Stimulated activated CD4-positive, alpha-beta T cell treated with anti-CD3 and anti-CD28 coated beads, Interleukin-2, amount 100 ng/mL, for 48 hours (primary cell): ENCODE measurements around the gene SIPA1L3.

Experiments
- DNase-seq, 2 donors: peaks; one replicate each; pipeline ENCODE4 v3.0.0-alpha.2; 2020

The SIPA1L3 gene

GRCh38 chr19:38122402-38123093 lies 215.5 kb downstream of the SIPA1L3 start:
- DNase-seq, result no peak

GRCh38 chr19:38125238-38125637 lies 218.2 kb downstream of the SIPA1L3 start:
- DNase-seq, result no peak

GRCh38 chr19:38130399-38130798 lies 223.4 kb downstream of the SIPA1L3 start:
- DNase-seq, result no peak

DNA sequence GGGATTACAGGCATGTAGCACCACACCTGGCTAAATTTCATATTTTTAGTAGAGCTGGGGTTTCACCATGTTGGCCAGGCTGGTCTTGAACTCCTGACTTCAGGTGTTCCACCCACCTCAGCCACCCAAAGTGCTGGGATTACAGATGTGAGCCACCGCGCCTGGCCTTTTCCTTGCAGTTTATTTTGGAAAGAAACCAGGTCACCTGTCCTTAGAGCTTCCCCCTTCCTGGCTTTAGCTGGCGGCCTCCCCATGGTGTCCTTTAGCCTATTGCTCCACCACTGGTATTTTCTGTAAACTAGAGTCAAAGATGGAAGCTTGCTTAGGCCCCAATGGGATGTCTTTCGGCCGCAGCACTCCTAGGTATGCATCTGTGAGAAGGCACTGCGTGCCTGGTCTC lies 225.8 kb downstream of the SIPA1L3 start:
- no peak for DNase-seq

GRCh38 chr19:38133319-38133718 lies 226.3 kb downstream of the SIPA1L3 start:
- no peak for DNase-seq

DNA sequence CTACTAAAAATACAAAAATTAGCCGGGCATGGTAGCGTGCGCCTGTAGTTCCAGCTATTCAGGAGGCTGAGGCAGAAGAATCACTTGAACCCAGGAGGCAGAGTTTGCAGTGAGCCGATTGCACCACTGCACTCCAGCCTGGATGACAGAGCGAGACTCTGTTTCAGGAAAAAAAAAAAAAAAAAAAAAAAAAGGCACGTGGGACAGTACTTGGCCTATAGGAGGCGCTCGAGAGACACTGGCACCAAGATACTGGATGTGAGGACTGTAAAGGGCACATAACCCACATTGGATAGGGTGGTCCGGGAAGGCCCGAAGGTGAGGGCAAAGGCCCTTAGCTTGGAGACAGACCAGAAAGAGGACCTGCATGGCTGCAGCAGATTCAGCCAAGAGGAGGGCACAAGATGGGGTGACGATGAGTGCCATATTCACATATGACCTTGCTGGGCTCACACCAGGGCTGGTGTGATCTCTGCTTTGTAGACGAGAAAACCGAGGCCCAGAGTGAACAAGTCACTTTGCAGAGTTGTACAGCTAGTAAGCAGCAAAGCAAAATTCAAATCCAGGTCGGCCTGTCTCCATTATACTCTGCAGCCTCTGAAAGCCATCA lies 227.6 kb downstream of the SIPA1L3 start:
- DNase-seq, result peak; percentile 41 to 47

GRCh38 chr19:38135150-38135998 lies 228.4 kb downstream of the SIPA1L3 start:
- DNase-seq, result no peak

DNA sequence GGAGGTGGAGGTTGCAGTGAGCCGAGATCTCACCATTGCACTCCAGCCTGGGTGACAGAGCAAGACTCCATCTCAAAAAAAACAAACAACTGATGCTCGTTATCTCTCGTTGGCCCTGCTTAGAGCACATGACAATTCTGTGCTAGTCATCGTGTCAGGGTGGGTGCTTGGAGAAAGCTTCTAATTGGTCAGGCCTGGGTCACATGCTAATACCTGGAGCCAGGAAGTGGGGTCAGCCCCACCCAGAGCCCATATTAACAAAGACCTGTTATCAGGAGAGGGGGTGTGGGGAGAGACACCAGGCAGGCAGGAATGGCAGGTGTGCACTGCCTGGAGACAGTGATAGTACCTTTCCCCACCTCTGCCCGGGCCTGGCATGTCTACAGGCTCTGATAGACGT lies 232.1 kb downstream of the SIPA1L3 start:
- DNase-seq, result no peak

DNA sequence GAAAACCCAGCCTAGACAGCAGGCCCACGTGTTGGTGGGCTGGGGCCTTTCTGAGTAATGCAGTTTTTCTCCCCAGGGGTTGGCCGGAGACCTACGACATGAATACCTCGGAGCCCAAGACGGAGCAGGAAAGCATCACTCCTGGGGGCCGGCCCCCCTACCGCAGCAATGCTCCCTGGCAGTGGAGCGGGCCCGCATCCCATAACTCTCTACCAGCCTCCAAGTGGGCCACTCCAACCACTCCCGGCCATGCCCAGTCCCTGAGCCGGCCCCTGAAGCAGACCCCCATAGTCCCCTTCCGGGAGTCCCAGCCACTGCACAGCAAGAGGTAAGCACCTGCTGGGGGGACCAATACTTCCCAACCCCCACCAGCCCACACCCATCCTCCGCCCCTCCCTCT lies 234.1 kb downstream of the SIPA1L3 start:
- DNase-seq, result no peak

- peak; percentile 27 to 37 for DNase-seq
Observed at GRCh38 chr19:38142176-38143035, 235.4 kb downstream of the SIPA1L3 start.

DNA sequence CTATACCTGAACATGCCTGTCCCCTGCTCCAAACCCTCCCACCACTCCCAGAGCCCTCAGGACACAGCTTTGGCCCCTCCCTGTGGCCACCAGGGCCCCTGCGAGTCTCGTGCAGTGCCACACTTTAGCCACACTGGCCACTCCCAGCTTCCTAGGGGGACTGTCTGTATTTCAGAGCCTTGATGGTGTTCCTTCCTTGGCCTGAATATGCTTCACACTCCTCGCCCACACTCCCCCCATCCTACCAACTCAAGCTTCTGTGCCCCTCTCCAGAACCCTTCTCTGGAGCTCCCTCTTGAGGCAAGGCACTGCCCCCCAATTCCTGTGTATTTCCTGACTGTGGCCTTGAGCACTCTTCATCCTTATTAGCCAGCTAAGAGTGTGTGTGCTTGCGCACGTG lies 236.8 kb downstream of the SIPA1L3 start:
- DNase-seq, result no peak

GRCh38 chr19:38144667-38145066 lies 237.7 kb downstream of the SIPA1L3 start:
- DNase-seq, result no peak

GRCh38 chr19:38145623-38146022 lies 238.6 kb downstream of the SIPA1L3 start:
- DNase-seq, result no peak

GRCh38 chr19:38148337-38148736 lies 241.3 kb downstream of the SIPA1L3 start:
- no peak for DNase-seq

DNA sequence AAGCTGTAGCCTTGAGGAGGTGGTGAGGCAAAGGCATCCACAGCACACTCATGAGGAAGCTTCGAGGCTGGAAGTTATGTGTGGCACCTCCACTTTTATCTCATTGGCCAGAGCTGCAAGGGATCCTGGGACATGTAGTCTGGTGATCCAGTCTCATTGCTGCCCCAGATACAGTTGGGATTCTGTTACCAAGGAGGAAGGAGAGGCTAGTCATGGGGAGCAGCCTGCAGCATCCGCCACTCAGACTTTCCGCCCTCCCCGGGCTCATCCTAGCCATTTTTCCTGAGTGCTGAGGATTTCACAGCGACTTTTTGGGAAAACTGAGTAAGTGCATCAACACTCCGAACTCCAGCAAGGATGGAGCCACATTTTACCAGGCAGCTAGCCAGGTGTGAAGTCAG lies 242.7 kb downstream of the SIPA1L3 start:
- no peak for DNase-seq

GRCh38 chr19:38151242-38151641 lies 244.2 kb downstream of the SIPA1L3 start:
- DNase-seq, result no peak

DNA sequence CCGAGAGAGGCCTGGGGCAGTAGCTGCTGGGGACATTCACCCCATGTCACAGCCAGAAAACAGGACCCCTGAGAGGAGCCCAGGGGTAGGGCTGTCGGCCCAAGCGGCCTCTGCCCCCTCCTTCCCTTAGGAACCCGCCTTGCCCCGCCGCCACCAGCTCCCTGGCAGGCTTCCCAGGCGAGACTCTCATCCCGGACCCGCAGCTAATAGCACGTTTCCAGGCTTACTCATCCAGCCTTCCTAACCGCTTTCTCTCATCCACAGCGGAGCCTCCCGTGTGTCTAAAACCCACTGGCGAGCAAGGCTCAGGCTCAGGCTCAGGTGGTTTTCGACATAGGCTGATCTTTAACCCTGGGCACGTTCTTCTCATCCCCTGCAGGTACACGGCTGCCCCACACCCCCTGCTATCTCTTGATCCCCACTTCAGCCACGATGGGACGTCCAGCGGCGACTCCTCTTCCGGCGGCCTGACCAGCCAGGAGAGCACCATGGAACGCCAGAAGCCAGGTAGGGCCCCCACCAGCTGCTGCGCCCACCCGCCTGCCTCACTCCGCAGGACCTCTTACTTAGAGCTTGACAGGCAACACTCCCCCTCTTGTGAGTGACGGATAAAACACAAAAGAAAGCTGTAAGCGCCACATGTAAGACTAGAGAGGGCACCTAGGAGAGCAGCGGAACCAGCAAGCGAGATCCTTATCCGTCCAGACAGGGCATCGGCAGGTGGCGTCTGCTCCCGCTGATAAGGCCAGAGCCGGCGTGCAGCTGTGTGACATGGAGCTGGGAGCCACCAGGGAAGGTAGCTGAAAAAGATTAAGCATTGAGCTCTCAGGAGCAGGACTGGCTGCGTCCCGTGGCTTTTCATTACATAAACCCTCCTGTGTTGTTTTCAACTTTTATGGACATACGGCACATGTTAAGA lies 245.7 kb downstream of the SIPA1L3 start:
- DNase-seq, result no peak

- DNase-seq, result no peak
Observed at GRCh38 chr19:38155453-38155852, 248.4 kb downstream of the SIPA1L3 start.

DNA sequence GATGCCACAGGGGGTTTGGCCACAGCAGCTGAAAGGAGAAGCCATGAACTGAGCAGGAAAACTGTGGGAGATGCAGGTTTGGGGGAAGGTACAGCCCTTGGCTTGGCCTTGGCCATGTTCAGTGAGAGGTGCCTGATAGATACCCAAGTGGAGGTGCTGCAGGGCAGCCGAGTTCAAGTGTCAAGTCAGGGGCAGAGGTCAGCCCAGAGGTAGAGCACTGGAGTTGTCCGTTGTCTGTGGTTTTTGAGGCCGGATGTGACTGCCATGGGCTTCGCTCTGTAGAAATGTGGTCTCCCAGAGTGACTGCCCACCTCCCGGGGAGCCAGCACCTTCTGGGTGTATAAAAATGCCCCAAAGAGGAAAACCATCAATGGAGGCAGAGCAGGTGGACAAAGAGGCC lies 251.7 kb downstream of the SIPA1L3 start:
- DNase-seq, result no peak

DNA sequence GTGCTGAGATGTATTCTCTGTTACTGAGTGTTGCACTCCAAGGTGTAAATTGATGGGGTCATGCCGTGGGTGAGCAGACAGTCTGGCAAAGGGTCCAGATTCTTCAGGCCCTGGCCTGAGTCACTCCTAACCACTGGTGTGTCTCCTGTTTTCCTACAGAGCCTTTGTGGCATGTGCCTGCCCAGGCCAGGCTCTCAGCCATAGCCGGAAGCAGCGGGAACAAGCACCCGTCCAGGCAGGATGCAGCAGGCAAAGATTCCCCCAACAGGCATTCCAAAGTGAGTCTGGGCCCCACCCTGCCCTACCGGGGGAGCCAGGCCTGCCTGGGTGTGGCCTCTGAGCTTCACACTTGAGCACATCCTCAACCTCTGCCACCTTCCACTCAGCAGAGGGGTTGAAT lies 255.1 kb downstream of the SIPA1L3 start:
- no peak for DNase-seq

DNA sequence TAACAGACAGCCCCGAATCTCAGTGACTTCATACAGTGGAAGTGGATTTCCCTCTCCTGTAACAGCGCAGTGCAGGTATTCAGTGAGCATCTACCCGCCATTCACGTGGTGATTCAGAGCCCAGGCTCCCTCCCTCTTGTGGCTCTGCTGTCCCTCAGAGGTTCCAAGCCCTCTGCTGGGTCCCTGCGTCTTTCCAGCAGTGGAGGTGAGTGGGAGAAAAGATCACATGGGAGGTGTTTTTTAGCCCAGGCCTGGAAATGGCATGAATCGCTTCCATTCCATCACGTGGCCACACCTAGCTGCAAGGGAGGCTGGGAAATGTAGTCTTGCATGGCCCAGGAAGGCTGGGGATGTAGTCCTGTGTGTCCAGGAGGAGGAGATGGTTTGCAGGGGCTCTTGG lies 255.6 kb downstream of the SIPA1L3 start:
- no peak for DNase-seq
